ENCODE measurements around the gene FAM47E. TPM values are rescaled to one million over a fixed set of nuclear protein-coding genes. Genes with fewer than 3 reads are reported as not detected.

Gene FAM47E
- total RNA-seq, 4 donors from 2014 or later = 0.30 to 5.3 (median 0.98) TPM

- no peak overlapping the region for H3K4me3 ChIP-seq
- no peak for DNase-seq (ENCODE audit: low spot score in 2 of 2)
- peaks cover 3% of the 10 kb centered on the region for H3K9me3 ChIP-seq
- TF ChIP-seq EP300 (IDR thresholded peaks at IDR 0.05) (no peak), CTCF (IDR thresholded peaks at IDR 0.05) (no peak), POLR2A (IDR thresholded peaks at IDR 0.05) (no peak), POLR2AphosphoS5 (IDR thresholded peaks at IDR 0.05) (no peak)
- 27% methylated on average over 1 of the region's 1 CpG for WGBS
- H3K4me1 ChIP-seq = peaks cover 3% of the 10 kb centered on the region
- H3K27ac ChIP-seq = no peak overlapping the region
- H3K36me3 ChIP-seq = no peaks in the 10 kb centered on the region
- H3K27me3 ChIP-seq = no peaks in the 10 kb centered on the region
Measured at GRCh38 chr4:76246025-76246424, 5.5 kb upstream of the FAM47E start.

- Histone ChIP-seq H3K27ac (no peak overlapping the region), H3K36me3 (no peaks in the 10 kb centered on the region), H3K4me3 (no peak overlapping the region), H3K4me1 (peaks cover 11% of the 10 kb centered on the region), H3K9me3 (no peaks in the 10 kb centered on the region), H3K27me3 (peaks cover 8% of the 10 kb centered on the region)
- TF ChIP-seq POLR2A (IDR thresholded peaks at IDR 0.05) (no peak), CTCF (IDR thresholded peaks at IDR 0.05) (no peak)
- DNase-seq (ENCODE audit: low spot score in 2 of 2) = no peak
Measured at GRCh38 chr4:76246852-76247251, 4.7 kb upstream of the FAM47E start.

- Histone ChIP-seq H3K4me1 (peaks cover 16% of the 10 kb centered on the region), H3K4me3 (peak overlapping the region; percentile 76), H3K27ac (no peak overlapping the region), H3K9me3 (no peaks in the 10 kb centered on the region), H3K27me3 (peaks cover 22% of the 10 kb centered on the region), H3K36me3 (no peaks in the 10 kb centered on the region)
- no peak for DNase-seq (ENCODE audit: low spot score in 2 of 2)
- TF ChIP-seq POLR2A (IDR thresholded peaks at IDR 0.05) = no peak
- 15% methylated on average over 6 of the region's 6 CpGs for WGBS
Measured at GRCh38 chr4:76250962-76251361, 559 bp upstream of the FAM47E start.

- H3K4me3 ChIP-seq = peak overlapping the region; percentile 76
- no peaks in the 10 kb centered on the region for H3K9me3 ChIP-seq
- H3K4me1 ChIP-seq = peaks cover 16% of the 10 kb centered on the region
- no peak for DNase-seq (ENCODE audit: low spot score in 2 of 2)
- TF ChIP-seq EP300 (IDR thresholded peaks at IDR 0.05) = no peak
- H3K27ac ChIP-seq = no peak overlapping the region
- peaks cover 22% of the 10 kb centered on the region for H3K27me3 ChIP-seq
- WGBS = 67% methylated on average over 8 of the region's 8 CpGs
- no peaks in the 10 kb centered on the region for H3K36me3 ChIP-seq
Measured at GRCh38 chr4:76252271-76252653, 741 bp downstream of the FAM47E start.

GRCh38 chr4:76253511-76253910 is 2.0 kb downstream of the FAM47E start:
- Histone ChIP-seq H3K36me3 (no peaks in the 10 kb centered on the region), H3K27ac (no peak overlapping the region), H3K9me3 (no peaks in the 10 kb centered on the region), H3K4me1 (peaks cover 16% of the 10 kb centered on the region), H3K4me3 (no peak overlapping the region), H3K27me3 (peaks cover 22% of the 10 kb centered on the region)
- DNase-seq (ENCODE audit: low spot score in 2 of 2) = no peak
- no peak for TF ChIP-seq POLR2AphosphoS5 (IDR thresholded peaks at IDR 0.05)
- TF ChIP-seq EP300 (IDR thresholded peaks at IDR 0.05) = no peak
- no peak for TF ChIP-seq CTCF (IDR thresholded peaks at IDR 0.05)
- no peak for TF ChIP-seq POLR2A (IDR thresholded peaks at IDR 0.05)
- 92% methylated on average over 6 of the region's 6 CpGs for WGBS

- TF ChIP-seq POLR2AphosphoS5 (IDR thresholded peaks at IDR 0.05) (no peak), CTCF (IDR thresholded peaks at IDR 0.05) (no peak), POLR2A (IDR thresholded peaks at IDR 0.05) (no peak), EP300 (IDR thresholded peaks at IDR 0.05) (no peak)
- DNase-seq (ENCODE audit: low spot score in 2 of 2) = no peak
- Histone ChIP-seq H3K36me3 (no peaks in the 10 kb centered on the region), H3K4me3 (no peak overlapping the region), H3K27ac (no peak overlapping the region), H3K9me3 (no peaks in the 10 kb centered on the region), H3K4me1 (peaks cover 13% of the 10 kb centered on the region), H3K27me3 (peaks cover 22% of the 10 kb centered on the region)
- WGBS = 73% methylated on average over 5 of the region's 6 CpGs
Measured at GRCh38 chr4:76256032-76256431, 4.5 kb downstream of the FAM47E start.

Measured in suprapubic skin (tissue), 4 donors.